ENCODE measurements around the gene TCAP. TPM values are rescaled to one million over a fixed set of nuclear protein-coding genes. Genes with fewer than 3 reads are reported as not detected.

Gene TCAP
- total and polyA plus RNA-seq, 2 donors from 2014 or later: 1.5 to 1.7 TPM

DNA sequence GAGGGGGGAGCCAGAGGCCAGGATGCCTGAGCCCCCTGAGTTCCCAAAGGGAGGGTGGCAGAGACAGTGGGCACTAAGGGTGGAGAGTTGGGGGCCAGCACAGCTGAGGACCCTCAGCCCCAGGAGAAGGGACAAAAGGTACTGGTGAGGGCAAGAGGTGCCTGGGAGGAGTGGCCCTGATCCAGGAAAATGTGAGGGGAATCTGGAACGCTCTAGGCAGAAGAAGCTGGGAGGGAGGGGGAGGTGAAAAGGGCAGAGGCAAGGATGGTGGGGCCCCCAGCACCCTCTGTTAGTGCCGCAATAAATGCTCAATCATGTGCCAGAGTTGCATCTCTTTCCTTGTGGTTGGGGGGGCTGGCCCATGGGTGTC is 1.1 kb downstream of the TCAP start:
- Histone ChIP-seq H3K9me3 (ENCODE audit: control insufficient read depth in 2 of 3, insufficient read depth in 1 of 3, low read length in 3 of 3) (no peaks in the 10 kb centered on the region), H3K9ac (ENCODE audit: low read length in 3 of 3) (no peak overlapping the region), H3K4me1 (ENCODE audit: control insufficient read depth in 2 of 3, insufficient read depth in 2 of 3, low read depth in 1 of 3, low read length in 3 of 3) (peaks cover 0 to 34% (median 16%) of the 10 kb centered on the region in 3 donors), H3K4me3 (ENCODE audit: low read length in 3 of 3) (no peak overlapping the region), H3K27me3 (ENCODE audit: control insufficient read depth, insufficient read depth, low read length) (no peaks in the 10 kb centered on the region), H3K36me3 (ENCODE audit: control insufficient read depth in 2 of 3, insufficient read depth in 3 of 3, low read length in 3 of 3) (peaks cover 0 to 4% (median 4%) of the 10 kb centered on the region in 3 donors), H3K27ac (ENCODE audit: low read depth in 2 of 2, low read length in 2 of 2) (no peak overlapping the region)
- no peak for FAIRE-seq
- TF ChIP-seq, protein P1, sequence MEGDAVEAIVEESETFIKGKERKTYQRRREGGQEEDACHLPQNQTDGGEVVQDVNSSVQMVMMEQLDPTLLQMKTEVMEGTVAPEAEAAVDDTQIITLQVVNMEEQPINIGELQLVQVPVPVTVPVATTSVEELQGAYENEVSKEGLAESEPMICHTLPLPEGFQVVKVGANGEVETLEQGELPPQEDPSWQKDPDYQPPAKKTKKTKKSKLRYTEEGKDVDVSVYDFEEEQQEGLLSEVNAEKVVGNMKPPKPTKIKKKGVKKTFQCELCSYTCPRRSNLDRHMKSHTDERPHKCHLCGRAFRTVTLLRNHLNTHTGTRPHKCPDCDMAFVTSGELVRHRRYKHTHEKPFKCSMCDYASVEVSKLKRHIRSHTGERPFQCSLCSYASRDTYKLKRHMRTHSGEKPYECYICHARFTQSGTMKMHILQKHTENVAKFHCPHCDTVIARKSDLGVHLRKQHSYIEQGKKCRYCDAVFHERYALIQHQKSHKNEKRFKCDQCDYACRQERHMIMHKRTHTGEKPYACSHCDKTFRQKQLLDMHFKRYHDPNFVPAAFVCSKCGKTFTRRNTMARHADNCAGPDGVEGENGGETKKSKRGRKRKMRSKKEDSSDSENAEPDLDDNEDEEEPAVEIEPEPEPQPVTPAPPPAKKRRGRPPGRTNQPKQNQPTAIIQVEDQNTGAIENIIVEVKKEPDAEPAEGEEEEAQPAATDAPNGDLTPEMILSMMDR (IDR thresholded peaks at IDR 0.05; ENCODE audit: borderline replicate concordance, extremely low read depth, insufficient read depth): no peak
- DNase-seq: peak in 1 of 5 donors; percentile 70
- intact Hi-C loops (cut with DNase I): no loop called here

DNA sequence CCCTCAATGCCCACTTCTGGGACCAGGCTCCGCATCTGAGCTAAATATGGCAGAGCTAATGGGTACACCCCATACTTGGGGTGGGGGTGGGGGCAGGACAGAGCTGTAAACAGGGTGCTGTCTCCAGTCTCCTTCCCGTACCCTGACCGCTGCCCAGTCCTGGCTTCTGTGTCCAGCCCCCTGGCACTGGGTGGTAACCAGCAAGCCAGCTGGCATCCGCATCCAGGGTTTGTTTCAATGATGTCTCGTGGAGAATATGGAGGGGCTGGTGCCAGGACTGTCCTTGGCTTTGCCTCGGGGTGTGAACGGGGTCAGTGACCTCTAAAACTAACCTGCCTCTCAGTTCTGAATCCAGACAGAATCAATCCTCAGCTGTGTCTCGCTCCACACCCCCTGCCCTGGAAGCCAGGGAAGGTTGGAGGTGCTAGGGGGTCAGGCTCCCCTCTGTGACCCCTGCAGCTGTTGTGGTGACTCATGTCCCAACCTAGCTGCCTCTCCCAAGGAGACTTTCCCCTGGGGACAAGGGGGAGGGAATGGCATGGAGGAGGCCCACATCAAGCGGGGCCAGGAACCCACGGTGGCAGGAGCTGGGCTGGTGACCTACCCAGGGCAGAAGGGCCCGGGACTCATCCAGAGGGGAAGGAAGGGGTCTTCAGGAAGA is 1.6 kb downstream of the TCAP start:
- intact Hi-C loops (cut with DNase I): no loop called here
- Histone ChIP-seq H3K27me3 (ENCODE audit: control insufficient read depth, insufficient read depth, low read length) (no peaks in the 10 kb centered on the region), H3K4me1 (ENCODE audit: control insufficient read depth in 2 of 3, insufficient read depth in 2 of 3, low read depth in 1 of 3, low read length in 3 of 3) (peaks cover 0 to 36% (median 16%) of the 10 kb centered on the region in 3 donors), H3K36me3 (ENCODE audit: control insufficient read depth in 2 of 3, insufficient read depth in 3 of 3, low read length in 3 of 3) (peaks cover 0 to 3% (median 2%) of the 10 kb centered on the region in 3 donors), H3K9me3 (ENCODE audit: control insufficient read depth in 2 of 3, insufficient read depth in 1 of 3, low read length in 3 of 3) (no peaks in the 10 kb centered on the region), H3K27ac (ENCODE audit: low read depth in 2 of 2, low read length in 2 of 2) (no peak overlapping the region), H3K4me3 (ENCODE audit: low read length in 3 of 3) (no peak overlapping the region), H3K9ac (ENCODE audit: low read length in 3 of 3) (peak overlapping the region in 1 of 3 donors; percentile 7)
- peak in 1 of 5 donors; percentile 72 for DNase-seq
- TF ChIP-seq, protein P1 (IDR thresholded peaks at IDR 0.05; ENCODE audit: borderline replicate concordance, extremely low read depth, insufficient read depth): no peak
- no peak for FAIRE-seq

DNA sequence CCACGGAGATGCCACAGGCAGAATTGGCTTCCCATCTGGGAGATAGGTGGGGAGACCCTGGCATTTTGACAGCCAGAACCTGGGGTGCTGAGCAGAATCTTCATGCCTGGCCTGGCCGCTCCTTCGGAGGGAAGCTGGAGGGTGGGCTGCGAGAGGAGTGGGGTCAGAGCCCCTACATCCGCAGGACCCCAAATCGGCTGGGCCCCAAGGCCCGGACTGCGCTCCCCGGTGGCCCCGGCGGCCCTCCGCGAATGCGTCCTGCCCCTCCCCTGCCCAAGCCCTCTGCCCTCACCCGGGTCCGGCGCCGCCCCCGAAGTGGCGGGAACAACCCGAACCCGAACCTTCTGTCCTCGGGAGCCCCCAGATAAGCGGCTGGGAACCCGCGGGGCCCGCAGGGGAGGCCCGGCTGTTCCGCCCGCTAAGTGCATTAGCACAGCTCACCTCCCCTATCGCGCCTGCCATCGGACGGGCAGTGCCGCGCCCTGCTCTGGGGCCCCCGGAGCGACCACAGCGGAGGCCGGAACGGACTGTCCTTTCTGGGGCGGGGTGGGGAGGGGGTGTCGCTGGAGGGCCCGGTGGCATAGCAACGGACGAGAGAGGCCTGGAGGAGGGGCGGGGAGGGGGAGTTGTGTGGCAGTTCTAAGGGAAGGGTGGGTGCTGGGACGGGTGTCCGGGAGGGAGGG is 2.3 kb downstream of the TCAP start:
- H3K4me1 ChIP-seq (ENCODE audit: control insufficient read depth in 2 of 3, insufficient read depth in 2 of 3, low read depth in 1 of 3, low read length in 3 of 3): peaks cover 0 to 39% (median 16%) of the 10 kb centered on the region in 3 donors
- intact Hi-C loops (cut with DNase I): no loop called here
- no peaks in the 10 kb centered on the region for H3K27me3 ChIP-seq (ENCODE audit: control insufficient read depth, insufficient read depth, low read length)
- H3K9ac ChIP-seq (ENCODE audit: low read length in 3 of 3): peak overlapping the region in 1 of 3 donors; percentile 7
- DNase-seq (peak in 4 of 5 donors; percentile 55 to 85 (median 69)), FAIRE-seq (no peak)
- no peak overlapping the region for H3K27ac ChIP-seq (ENCODE audit: low read depth in 2 of 2, low read length in 2 of 2)
- H3K4me3 ChIP-seq (ENCODE audit: low read length in 3 of 3): no peak overlapping the region
- TF ChIP-seq, protein P1 (IDR thresholded peaks at IDR 0.05; ENCODE audit: borderline replicate concordance, extremely low read depth, insufficient read depth): no peak
- no peaks in the 10 kb centered on the region for H3K36me3 ChIP-seq (ENCODE audit: control insufficient read depth in 2 of 3, insufficient read depth in 3 of 3, low read length in 3 of 3)
- H3K9me3 ChIP-seq (ENCODE audit: control insufficient read depth in 2 of 3, insufficient read depth in 1 of 3, low read length in 3 of 3): no peaks in the 10 kb centered on the region
